WI38 (cell line): ENCODE measurements around the gene UEVLD.

Experiments used
- H3K4me3 ChIP-seq: 2 replicates; pipeline ENCODE4 v1.5.1; 2011; ENCODE audit warnings: low read depth, mild to moderate bottlenecking, control low read depth, low read length
- TF ChIP-seq, protein P1 (sequence below): IDR thresholded peaks from 2 replicates; pipeline ENCODE4 v1.5.1; 2012; ENCODE audit warnings: low read depth, mild to moderate bottlenecking, control low read depth, low read length

UEVLD gene

DNA sequence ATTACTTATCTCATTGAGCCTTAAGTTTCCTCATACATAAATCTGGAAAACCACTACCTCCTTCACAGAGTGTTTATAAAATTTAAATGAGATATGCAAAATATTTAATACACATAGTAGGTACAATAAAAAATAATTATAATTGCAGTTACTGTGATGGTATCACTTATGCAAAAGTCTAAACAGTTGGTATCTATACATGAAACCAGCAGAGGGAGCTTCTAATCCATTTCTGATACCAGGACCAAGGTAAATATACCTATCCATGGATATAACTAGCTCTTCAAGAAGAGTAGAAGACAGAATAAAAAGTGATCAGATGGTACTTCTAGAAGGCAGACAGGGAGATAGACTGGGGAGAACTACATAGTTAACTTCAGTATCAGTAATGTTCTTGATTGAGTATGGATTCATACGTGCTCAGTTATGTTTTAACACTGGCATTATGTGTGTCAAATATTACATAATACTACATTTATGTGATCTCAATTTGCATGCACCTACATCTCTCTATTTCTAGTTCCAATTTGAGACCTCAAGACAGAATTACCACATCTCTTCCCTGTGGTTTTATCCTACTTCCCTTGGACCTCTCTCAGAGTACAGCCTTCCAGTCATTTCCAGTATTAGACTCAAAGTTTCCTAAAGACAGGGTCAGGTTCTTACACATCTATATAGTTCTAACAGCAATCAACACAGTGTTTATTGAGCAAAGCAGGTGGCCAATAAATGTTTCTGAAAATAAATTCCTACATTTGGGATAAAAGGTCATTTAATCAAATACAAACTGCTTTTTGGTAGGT lies 48.1 kb downstream of the UEVLD start:
- H3K4me3 ChIP-seq = no peak overlapping the region
- TF ChIP-seq, protein P1, sequence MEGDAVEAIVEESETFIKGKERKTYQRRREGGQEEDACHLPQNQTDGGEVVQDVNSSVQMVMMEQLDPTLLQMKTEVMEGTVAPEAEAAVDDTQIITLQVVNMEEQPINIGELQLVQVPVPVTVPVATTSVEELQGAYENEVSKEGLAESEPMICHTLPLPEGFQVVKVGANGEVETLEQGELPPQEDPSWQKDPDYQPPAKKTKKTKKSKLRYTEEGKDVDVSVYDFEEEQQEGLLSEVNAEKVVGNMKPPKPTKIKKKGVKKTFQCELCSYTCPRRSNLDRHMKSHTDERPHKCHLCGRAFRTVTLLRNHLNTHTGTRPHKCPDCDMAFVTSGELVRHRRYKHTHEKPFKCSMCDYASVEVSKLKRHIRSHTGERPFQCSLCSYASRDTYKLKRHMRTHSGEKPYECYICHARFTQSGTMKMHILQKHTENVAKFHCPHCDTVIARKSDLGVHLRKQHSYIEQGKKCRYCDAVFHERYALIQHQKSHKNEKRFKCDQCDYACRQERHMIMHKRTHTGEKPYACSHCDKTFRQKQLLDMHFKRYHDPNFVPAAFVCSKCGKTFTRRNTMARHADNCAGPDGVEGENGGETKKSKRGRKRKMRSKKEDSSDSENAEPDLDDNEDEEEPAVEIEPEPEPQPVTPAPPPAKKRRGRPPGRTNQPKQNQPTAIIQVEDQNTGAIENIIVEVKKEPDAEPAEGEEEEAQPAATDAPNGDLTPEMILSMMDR = no peak

DNA sequence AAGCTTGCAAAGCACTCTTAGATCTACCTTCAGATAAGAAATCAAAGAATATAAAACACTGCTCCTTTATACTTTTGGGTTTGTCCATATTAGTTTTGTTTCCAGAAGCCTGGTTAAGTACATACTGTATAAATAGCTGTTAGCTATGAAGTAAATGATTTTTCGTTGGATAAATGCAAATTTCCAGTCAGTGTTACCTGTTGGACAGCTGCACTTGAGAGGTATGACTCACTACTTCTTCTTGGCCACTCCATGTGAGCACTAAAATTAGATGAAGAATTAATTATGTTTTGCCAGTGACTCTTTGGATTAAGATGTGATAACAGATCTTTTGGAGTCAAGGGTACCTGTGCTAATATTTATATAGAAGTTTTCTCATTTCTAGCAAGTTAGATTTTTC lies 52.3 kb downstream of the UEVLD start:
- TF ChIP-seq, protein P1 = no peak
- no peak overlapping the region for H3K4me3 ChIP-seq

DNA sequence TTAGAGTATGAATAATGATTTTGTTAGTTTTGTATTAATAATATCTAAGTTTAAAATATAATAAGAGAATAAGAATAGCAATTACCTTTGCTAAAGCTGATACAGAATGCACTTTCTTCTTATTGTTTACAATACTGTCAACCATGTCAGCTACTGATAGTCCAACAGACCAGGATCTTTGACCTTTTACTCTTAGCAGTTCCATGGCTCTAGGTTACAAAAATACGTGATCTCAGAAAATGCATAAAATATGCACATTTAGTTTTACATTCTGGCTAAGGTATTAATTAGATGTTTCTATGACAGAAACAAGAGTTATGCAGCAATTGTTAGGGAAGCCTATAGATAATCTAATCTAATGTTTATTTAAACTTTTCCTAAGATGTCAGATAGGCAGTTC lies 54.3 kb downstream of the UEVLD start:
- no peak overlapping the region for H3K4me3 ChIP-seq
- TF ChIP-seq, protein P1 = no peak

DNA sequence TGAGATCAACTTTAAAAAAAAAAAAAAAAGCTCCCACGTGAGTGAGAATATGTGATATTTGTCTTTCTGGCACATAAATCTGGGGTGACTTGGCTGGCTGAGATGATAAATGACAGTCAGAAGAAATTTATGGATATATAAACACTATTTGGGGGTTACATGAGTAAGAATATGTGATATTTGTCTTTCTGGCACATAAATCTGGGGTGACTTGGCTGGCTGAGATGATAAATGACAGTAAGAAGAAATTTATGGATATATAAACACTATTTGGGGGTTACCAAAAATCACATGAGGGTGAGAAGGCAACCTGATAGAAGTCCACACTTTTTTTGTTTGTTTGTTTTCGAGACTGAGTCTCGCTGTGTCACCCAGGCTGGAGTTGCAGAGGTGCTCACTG lies 55.2 kb downstream of the UEVLD start:
- no peak overlapping the region for H3K4me3 ChIP-seq
- TF ChIP-seq, protein P1 = no peak

DNA sequence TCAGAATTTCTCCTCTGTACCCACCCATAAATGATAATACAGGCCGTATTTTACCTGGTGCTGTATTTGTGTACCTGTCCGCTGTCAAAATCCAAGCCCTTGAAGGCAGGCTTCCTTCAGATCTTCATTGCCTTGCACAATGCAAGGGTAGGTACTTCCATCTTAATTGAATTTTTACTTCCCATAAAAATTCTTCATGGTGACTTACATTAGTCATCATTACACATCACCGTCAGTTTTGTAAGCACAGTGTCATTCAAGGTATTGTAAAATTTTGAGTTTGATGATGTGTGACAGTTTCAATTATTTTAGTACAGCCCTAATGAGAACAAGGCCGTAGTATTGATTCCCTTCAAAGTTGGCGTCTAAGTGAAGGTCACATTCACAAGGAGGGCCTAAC lies 61.0 kb downstream of the UEVLD start:
- peak overlapping the region; percentile 79 for H3K4me3 ChIP-seq
- TF ChIP-seq, protein P1 = no peak

DNA sequence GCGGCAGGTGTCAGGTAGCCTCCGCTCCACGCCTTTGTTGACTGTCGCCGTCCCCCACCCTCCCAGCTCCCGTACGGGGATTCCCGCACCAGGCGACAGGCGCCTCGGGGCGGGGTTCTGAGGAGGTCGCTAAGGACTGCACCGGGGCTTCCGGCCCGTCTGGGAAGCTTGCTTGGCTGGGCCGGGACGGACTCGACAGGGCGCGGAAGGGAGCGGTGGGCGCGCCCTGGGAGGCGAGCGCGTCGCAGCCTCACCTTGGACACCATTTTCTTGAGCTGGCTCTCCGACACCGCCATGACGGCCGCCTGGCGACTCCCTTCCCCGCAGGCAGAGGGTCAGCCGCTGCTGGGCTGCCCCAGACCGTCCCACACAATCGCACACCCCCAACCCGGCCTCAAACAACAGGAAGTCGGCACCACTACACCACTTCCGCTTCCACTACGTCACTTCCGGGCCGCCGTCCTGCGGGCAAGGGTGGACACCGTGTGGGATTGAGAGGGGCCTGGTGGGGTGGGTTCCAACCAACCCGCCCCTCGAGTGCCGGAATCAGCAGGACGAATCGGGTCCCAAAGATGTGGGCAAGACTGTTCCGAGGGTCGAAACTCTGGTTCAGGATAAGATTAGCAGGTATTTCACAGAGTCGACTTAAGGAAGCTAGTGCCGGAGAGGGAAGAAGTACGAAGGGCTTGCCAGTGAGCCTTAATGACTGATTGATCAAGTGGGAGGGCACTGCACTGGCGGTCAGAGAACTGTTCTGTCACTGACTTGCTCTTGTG lies 61.8 kb downstream of the UEVLD start, which contains the start of gene TSG101:
Gene TSG101, minus strand, starts transcription at position 422 of the 776 bp plus-strand sequence. Its CDS starts 126 bp downstream, at position 296.
- H3K4me3 ChIP-seq = peak within 1 kb of the TSS; percentile 79
- TF ChIP-seq, protein P1 = no peak

DNA sequence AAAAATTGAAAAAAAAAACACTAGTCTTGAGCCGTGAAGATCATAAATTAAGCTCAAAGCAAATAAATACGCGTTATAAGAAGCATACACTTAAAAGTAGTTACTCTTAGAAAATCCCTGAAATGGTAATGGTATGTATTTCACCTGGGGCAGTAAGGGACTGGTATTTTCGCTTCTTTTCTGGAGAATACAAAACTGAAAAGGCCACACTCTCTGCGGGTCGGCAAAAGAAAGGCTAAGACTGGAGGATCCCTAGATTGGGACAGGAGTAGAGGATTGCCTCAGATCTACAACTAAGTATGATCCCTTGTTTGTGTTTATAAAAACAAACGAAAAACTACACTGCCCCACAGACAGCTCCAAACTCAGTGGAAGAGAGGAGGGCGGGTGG lies 62.4 kb downstream of the UEVLD start:
- H3K4me3 ChIP-seq = peak overlapping the region; percentile 79
- TF ChIP-seq, protein P1 = no peak
